Frontal cortex (tissue), 4 donors: ENCODE results near the gene DERL3. TPM values are rescaled to one million over a fixed set of nuclear protein-coding genes. Genes with fewer than 3 reads are reported as not detected.

ENCODE experiments used
- DNase-seq, 2 donors: peaks; one replicate each; pipeline ENCODE4 v3.0.0; 2012; ENCODE audit warnings: low spot score in 2 of 2
- FAIRE-seq: peaks from 2 replicates; lab custom pipeline; 2012; peaks lifted over from hg19 to GRCh38; lab: Jason Lieb, UNC
- total RNA-seq: library from RNA; depleted of rRNA; stranded (reverse); fragments of >200 nt; gene quantifications from one replicate; pipeline ENCODE4 v1.2.3, GENCODE V29; 2014
- donor health status: control.
- donor health status: control.
- donor health status: control.

DERL3 gene
- total RNA-seq, 1 donor from 2014 or later: 0.82 TPM

GRCh38 chr22:23833017-23833751 is 5.6 kb downstream of the DERL3 start:
- DNase-seq (no peak), FAIRE-seq (no peak)

- DNase-seq (no peak), FAIRE-seq (no peak)
These were observed 6.4 kb downstream of the DERL3 start for GRCh38 chr22:23832226-23833016.

- DNase-seq (no peak), FAIRE-seq (no peak)
These were observed 7.0 kb downstream of the DERL3 start for GRCh38 chr22:23831781-23832180.

- no peak for FAIRE-seq
These were observed 7.5 kb downstream of the DERL3 start for GRCh38 chr22:23831261-23831660.

GRCh38 chr22:23829845-23830372 is 8.9 kb downstream of the DERL3 start:
- no peak for FAIRE-seq

More at GRCh38 chr22:23831261-23831660, 7.5 kb downstream of the DERL3 start:
- DNase-seq: no peak

GRCh38 chr22:23828800-23829680 is 9.8 kb downstream of the DERL3 start:
- FAIRE-seq: no peak
- DNase-seq: no peak

More at GRCh38 chr22:23829845-23830372, 8.9 kb downstream of the DERL3 start:
- no peak for DNase-seq

- no peak for FAIRE-seq
- no peak for DNase-seq
These were observed 11.3 kb downstream of the DERL3 start for GRCh38 chr22:23827351-23827995.

GRCh38 chr22:23826510-23827350 is 12.1 kb downstream of the DERL3 start:
- DNase-seq (no peak), FAIRE-seq (no peak)

GRCh38 chr22:23825246-23825905 is 13.4 kb downstream of the DERL3 start:
- FAIRE-seq: no peak

GRCh38 chr22:23824476-23825245 is 14.1 kb downstream of the DERL3 start:
- FAIRE-seq (no peak), DNase-seq (no peak)

More at GRCh38 chr22:23825246-23825905, 13.4 kb downstream of the DERL3 start:
- no peak for DNase-seq

- FAIRE-seq: no peak
- no peak for DNase-seq
These were observed 15.4 kb downstream of the DERL3 start for GRCh38 chr22:23823331-23823791.

- FAIRE-seq (no peak), DNase-seq (no peak)
These were observed 16.6 kb downstream of the DERL3 start for GRCh38 chr22:23822101-23822671.

GRCh38 chr22:23820748-23821211 is 18.0 kb downstream of the DERL3 start:
- FAIRE-seq: no peak
- no peak for DNase-seq

- no peak for FAIRE-seq
- no peak for DNase-seq
These were observed 20.3 kb downstream of the DERL3 start for GRCh38 chr22:23818541-23818940.

- FAIRE-seq: no peak
- DNase-seq: no peak
These were observed 21.7 kb downstream of the DERL3 start for GRCh38 chr22:23817146-23817545.

GRCh38 chr22:23816156-23816976 is 22.4 kb downstream of the DERL3 start:
- DNase-seq: no peak
- FAIRE-seq: no peak
